NCI-H2227 (cell line): Measurements from ENCODE around the gene TTC39C.

Experiments
- DNase-seq: peaks from one replicate; lab custom pipeline; 2025; ENCODE audit not compliant: unreplicated experiment; lab: John Stamatoyannopoulos, UW

The TTC39C gene

GRCh38 chr18:23990474-23991410 is 23.8 kb upstream of the TTC39C start:
- no peak for DNase-seq

GRCh38 chr18:23992089-23992940 is 22.2 kb upstream of the TTC39C start:
- DNase-seq, result peak; percentile 45

GRCh38 chr18:23992941-23993280 is 21.6 kb upstream of the TTC39C start:
- DNase-seq, result no peak

- DNase-seq, result peak; percentile 85
Measured at GRCh38 chr18:23994361-23994902, 20.1 kb upstream of the TTC39C start.

- DNase-seq, result no peak
Measured at GRCh38 chr18:23995180-23995579, 19.4 kb upstream of the TTC39C start.

- DNase-seq, result no peak
Measured at GRCh38 chr18:23998018-23998417, 16.5 kb upstream of the TTC39C start.

- DNase-seq, result peak; percentile 92
Measured at GRCh38 chr18:23998820-23999219, 15.7 kb upstream of the TTC39C start.

GRCh38 chr18:24000613-24001490 is 13.7 kb upstream of the TTC39C start:
- no peak for DNase-seq

GRCh38 chr18:24002479-24002878 is 12.1 kb upstream of the TTC39C start:
- DNase-seq, result no peak

GRCh38 chr18:24003288-24003687 is 11.3 kb upstream of the TTC39C start:
- no peak for DNase-seq

- no peak for DNase-seq
Measured at GRCh38 chr18:24003903-24004640, 10.5 kb upstream of the TTC39C start.

- DNase-seq, result no peak
Measured at GRCh38 chr18:24006712-24007313, 7.7 kb upstream of the TTC39C start.

GRCh38 chr18:24009246-24009645 is 5.3 kb upstream of the TTC39C start:
- no peak for DNase-seq

- no peak for DNase-seq
Measured at GRCh38 chr18:24009651-24010333, 4.8 kb upstream of the TTC39C start.

GRCh38 chr18:24010673-24011072 is 3.9 kb upstream of the TTC39C start:
- no peak for DNase-seq

GRCh38 chr18:24011123-24011917 is 3.2 kb upstream of the TTC39C start:
- no peak for DNase-seq

GRCh38 chr18:24013051-24013450 is 1.5 kb upstream of the TTC39C start:
- DNase-seq, result peak; percentile 34

GRCh38 chr18:24014986-24015638 is 558 bp downstream of the TTC39C start:
- peak; percentile 71 for DNase-seq
